Measurements from ENCODE around the gene CALHM3. TPM values are rescaled to one million over a fixed set of nuclear protein-coding genes. Genes with fewer than 3 reads are reported as not detected.

The CALHM3 gene
- polyA plus RNA-seq, 1 of the 3 experiments (the other 2 are of a cell fraction) = not detected

GRCh38 chr10:103495321-103495720 is 16.3 kb upstream of the CALHM3 start:
- no peak overlapping the region for H3K9ac ChIP-seq
- TF ChIP-seq REST (IDR thresholded peaks at IDR 0.05; ENCODE audit: low read depth, low read length) (no peak), USF1 (IDR thresholded peaks at IDR 0.05; ENCODE audit: borderline replicate concordance, low read depth) (no peak), TEAD4 (IDR thresholded peaks at IDR 0.05; ENCODE audit: borderline replicate concordance, insufficient read depth) (no peak), PBX3 (IDR thresholded peaks at IDR 0.05) (no peak), POLR2AphosphoS5 (IDR thresholded peaks at IDR 0.05; ENCODE audit: low read depth, low read length) (no peak)
- H3K4me2 ChIP-seq = no peak overlapping the region
- H3K36me3 ChIP-seq (replicated peaks in 1 of 2; ENCODE audit: control insufficient read depth in 1 of 2, insufficient read depth in 2 of 2, low read length in 1 of 2) = no peaks in the 10 kb centered on the region
- ChIA-PET CTCF (interaction anchor here (1.0 to 2.1 kb wide), 4 partner anchors 10 to 69 kb away, joined by 3 to 8 read pairs (median 6); no protein-coding TSS in a partner anchor), POLR2A (no interaction called here)
- H3F3A ChIP-seq (replicated peaks; ENCODE audit: insufficient read depth) = peaks cover 9% of the 10 kb centered on the region
- no peak overlapping the region for H3K4me3 ChIP-seq (ENCODE audit: low read depth in 2 of 2, low read length in 1 of 2)
- H3K27me3 ChIP-seq (ENCODE audit: insufficient read depth) = peaks cover 51% of the 10 kb centered on the region
- no peaks in the 10 kb centered on the region for H3K79me2 ChIP-seq (ENCODE audit: insufficient read depth)
- H3K9me3 ChIP-seq = no peaks in the 10 kb centered on the region
- H3K9me2 ChIP-seq = no peaks in the 10 kb centered on the region
- no peak overlapping the region for H3K27ac ChIP-seq (ENCODE audit: low read depth in 2 of 2, low read length in 1 of 2)
- 83% methylated on average over 3 of the region's 3 CpGs for WGBS (ENCODE audit: low lambda C conversion rate)
- H3K4me1 ChIP-seq (ENCODE audit: control insufficient read depth in 1 of 2, insufficient read depth in 2 of 2, low read depth in 1 of 2, low read length in 1 of 2) = peaks cover 0 to 34% of the 10 kb centered on the region in 2 experiments; a peak in 2 of 4 replicates
- DNase-seq = no peak
- no peaks in the 10 kb centered on the region for H4K20me1 ChIP-seq (ENCODE audit: insufficient read depth)
- no peak overlapping the region for H2AFZ ChIP-seq (ENCODE audit: low read depth)

GRCh38 chr10:103493916-103494877 is 15.2 kb upstream of the CALHM3 start:
- H2AFZ ChIP-seq (ENCODE audit: low read depth) = no peak overlapping the region
- H3K4me2 ChIP-seq = peak overlapping the region; percentile 87
- H3K36me3 ChIP-seq (replicated peaks in 1 of 2; ENCODE audit: control insufficient read depth in 1 of 2, insufficient read depth in 2 of 2, low read length in 1 of 2) = no peaks in the 10 kb centered on the region
- peaks cover 0 to 34% of the 10 kb centered on the region in 2 experiments; a peak in 2 of 4 replicates for H3K4me1 ChIP-seq (ENCODE audit: control insufficient read depth in 1 of 2, insufficient read depth in 2 of 2, low read depth in 1 of 2, low read length in 1 of 2)
- H3K27ac ChIP-seq (ENCODE audit: low read depth in 2 of 2, low read length in 1 of 2) = peak overlapping the region in 1 of 2 experiments; percentile 12; a peak in 1 of 4 replicates
- no peaks in the 10 kb centered on the region for H3K9me3 ChIP-seq
- peak overlapping the region; percentile 54 to 56 for H3K4me3 ChIP-seq (ENCODE audit: low read depth in 2 of 2, low read length in 1 of 2)
- no peaks in the 10 kb centered on the region for H3K9me2 ChIP-seq
- WGBS (ENCODE audit: low lambda C conversion rate) = 4% methylated on average over 18 of the region's 92 CpGs
- no peaks in the 10 kb centered on the region for H3K79me2 ChIP-seq (ENCODE audit: insufficient read depth)
- ChIA-PET POLR2A (interaction anchor here (2.4 kb wide), 1 partner anchor 9 kb away, joined by 13 read pairs; no protein-coding TSS in a partner anchor), CTCF (interaction anchor here (0.6 to 2.8 kb wide), 14 partner anchors 8 to 192 kb away, joined by 3 to 27 read pairs (median 4); no protein-coding TSS in a partner anchor)
- DNase-seq = peak; percentile 78
- no peak overlapping the region for H3K9ac ChIP-seq
- H3F3A ChIP-seq (replicated peaks; ENCODE audit: insufficient read depth) = peaks cover 9% of the 10 kb centered on the region
- no peaks in the 10 kb centered on the region for H4K20me1 ChIP-seq (ENCODE audit: insufficient read depth)
- peaks cover 48% of the 10 kb centered on the region for H3K27me3 ChIP-seq (ENCODE audit: insufficient read depth)
- TF ChIP-seq RXRA (IDR thresholded peaks at IDR 0.05; ENCODE audit: borderline replicate concordance, low read depth) = no peak
- TF ChIP-seq USF2 (IDR thresholded peaks at IDR 0.05; ENCODE audit: borderline replicate concordance, low read depth, low read length) = no peak
- TF ChIP-seq MXI1 (IDR thresholded peaks at IDR 0.05; ENCODE audit: low read depth, low read length) = no peak
- TF ChIP-seq GATA2 (CRISPR knock-in tag; IDR thresholded peaks at IDR 0.05) = no peak
- no peak for TF ChIP-seq IRF3 (IDR thresholded peaks at IDR 0.05; ENCODE audit: low read depth, low read length)
- TF ChIP-seq POLR2AphosphoS5 (IDR thresholded peaks at IDR 0.05; ENCODE audit: low read depth, low read length) = no peak
- no peak for TF ChIP-seq RFX5 (IDR thresholded peaks at IDR 0.05; ENCODE audit: low read length)
- TF ChIP-seq JUND (IDR thresholded peaks at IDR 0.05) = no peak
- no peak for TF ChIP-seq SIN3A (IDR thresholded peaks at IDR 0.05; ENCODE audit: borderline replicate concordance, low read depth, low read length)
- no peak for TF ChIP-seq FOXJ3 (CRISPR knock-in tag; IDR thresholded peaks at IDR 0.05)
- TF ChIP-seq RAD21 (IDR thresholded peaks at IDR 0.05; ENCODE audit: low read length) = no peak
- TF ChIP-seq SMC3 (IDR thresholded peaks at IDR 0.05; ENCODE audit: low read depth, low read length) = no peak
- TF ChIP-seq TCF12 (IDR thresholded peaks at IDR 0.05) = no peak
- no peak for TF ChIP-seq RCOR1 (IDR thresholded peaks at IDR 0.05; ENCODE audit: low read length)
